IPS-18c (cell line): Measurements from ENCODE around the gene C15orf61.

ENCODE experiments used
- H3K4me3 ChIP-seq: 2 replicates; pipeline ENCODE4 v1.7.0; 2013; ENCODE audit warnings: low read depth, mild to moderate bottlenecking, low read length, moderate library complexity; ENCODE audit not compliant: insufficient read depth
- H3K9me3 ChIP-seq: one replicate; pipeline ENCODE4 v1.6.1; 2013; ENCODE audit warnings: mild to moderate bottlenecking, low read length, moderate library complexity; ENCODE audit not compliant: control insufficient read depth, insufficient read depth

Gene C15orf61

GRCh38 chr15:67521029-67521782, at the start of gene C15orf61:
C15orf61 (plus strand) TSS chr15:67521131; CDS start chr15:67521249, 118 bp downstream.
- H3K4me3 ChIP-seq: peak within 1 kb of the TSS; percentile 86

GRCh38 chr15:67472957-67473356, 48.0 kb upstream of the C15orf61 start:
- Histone ChIP-seq H3K4me3 (no peak overlapping the region), H3K9me3 (no peaks in the 10 kb centered on the region)

More at GRCh38 chr15:67521029-67521782, at the start of gene C15orf61:
- H3K9me3 ChIP-seq: peaks cover 3% of the 10 kb centered on the region

GRCh38 chr15:67474405-67475110, 46.4 kb upstream of the C15orf61 start:
- H3K4me3 ChIP-seq: no peak overlapping the region
- H3K9me3 ChIP-seq: no peaks in the 10 kb centered on the region

GRCh38 chr15:67479781-67480505, 41.0 kb upstream of the C15orf61 start:
- Histone ChIP-seq H3K4me3 (no peak overlapping the region), H3K9me3 (no peaks in the 10 kb centered on the region)

GRCh38 chr15:67480741-67481140, 40.2 kb upstream of the C15orf61 start:
- Histone ChIP-seq H3K4me3 (no peak overlapping the region), H3K9me3 (no peaks in the 10 kb centered on the region)

GRCh38 chr15:67481680-67482079, 39.3 kb upstream of the C15orf61 start:
- Histone ChIP-seq H3K9me3 (no peaks in the 10 kb centered on the region), H3K4me3 (no peak overlapping the region)

- Histone ChIP-seq H3K4me3 (no peak overlapping the region), H3K9me3 (no peaks in the 10 kb centered on the region)
These were observed 25.3 kb upstream of the C15orf61 start for GRCh38 chr15:67495585-67495984.

GRCh38 chr15:67501177-67501835, 19.6 kb upstream of the C15orf61 start:
- no peak overlapping the region for H3K4me3 ChIP-seq
- no peaks in the 10 kb centered on the region for H3K9me3 ChIP-seq

- Histone ChIP-seq H3K9me3 (no peaks in the 10 kb centered on the region), H3K4me3 (no peak overlapping the region)
These were observed 19.0 kb upstream of the C15orf61 start for GRCh38 chr15:67501836-67502461.

GRCh38 chr15:67504056-67504455, 16.9 kb upstream of the C15orf61 start:
- no peaks in the 10 kb centered on the region for H3K9me3 ChIP-seq
- H3K4me3 ChIP-seq: no peak overlapping the region

GRCh38 chr15:67504796-67505195, 16.1 kb upstream of the C15orf61 start:
- Histone ChIP-seq H3K4me3 (no peak overlapping the region), H3K9me3 (no peaks in the 10 kb centered on the region)

- no peaks in the 10 kb centered on the region for H3K9me3 ChIP-seq
- H3K4me3 ChIP-seq: no peak overlapping the region
These were observed 15.0 kb upstream of the C15orf61 start for GRCh38 chr15:67505675-67506572.

GRCh38 chr15:67506775-67507747, 13.9 kb upstream of the C15orf61 start:
- H3K9me3 ChIP-seq: no peaks in the 10 kb centered on the region

GRCh38 chr15:67508407-67508806, 12.5 kb upstream of the C15orf61 start:
- Histone ChIP-seq H3K9me3 (no peaks in the 10 kb centered on the region), H3K4me3 (no peak overlapping the region)

More at GRCh38 chr15:67506775-67507747, 13.9 kb upstream of the C15orf61 start:
- H3K4me3 ChIP-seq: no peak overlapping the region

GRCh38 chr15:67509918-67510317, 11.0 kb upstream of the C15orf61 start:
- no peaks in the 10 kb centered on the region for H3K9me3 ChIP-seq
- H3K4me3 ChIP-seq: no peak overlapping the region
